K562 (cell line): ENCODE data around the gene CTDSP1. TPM values are rescaled to one million over a fixed set of nuclear protein-coding genes. Genes with fewer than 3 reads are reported as not detected.
A peak's percentile ranks its signal among the peaks of the same experiment; 100 is the strongest.

Experiments used
- ARNT ChIP-seq, 2 experiments: fragments of 450-650 bp; IDR thresholded peaks; 2 replicates each; pipeline ENCODE4 v1.6.1; 2016; ENCODE audit warnings: mild to moderate bottlenecking in 1 of 2
- ATF7 ChIP-seq: fragments of 450-650 bp; IDR thresholded peaks from 2 replicates; pipeline ENCODE4 v1.7.1; 2014; ENCODE audit warnings: mild to moderate bottlenecking, moderate library complexity
- E2F3 ChIP-seq: fragments of 250-450 bp; sonication (Bioruptor Pico); IDR thresholded peaks from 2 replicates; pipeline ENCODE4 v1.4.0; 2020; ENCODE audit warnings: mild to moderate bottlenecking
- HBP1 ChIP-seq: fragments of 450-650 bp; formaldehyde crosslinking; IDR thresholded peaks from 2 replicates; pipeline ENCODE4 v1.4.0; 2022; ENCODE audit warnings: missing genetic modification characterization
- HEY1 ChIP-seq: fragments of 250-450 bp; sonication (Bioruptor Pico); IDR thresholded peaks from 2 replicates; pipeline ENCODE4 v1.5.0; 2020; ENCODE audit warnings: mild to moderate bottlenecking, moderate library complexity, borderline replicate concordance
- HNRNPL ChIP-seq: fragments of 200-400 bp; formaldehyde crosslinking; IDR thresholded peaks from 2 replicates; pipeline ENCODE4 v1.6.1; 2017; ENCODE audit warnings: low read depth, mild to moderate bottlenecking, low read length
- RUNX1 ChIP-seq: sonication (generic); IDR thresholded peaks from 2 replicates; pipeline ENCODE4 v1.6.1; 2016; ENCODE audit warnings: antibody characterized with exemption, low read depth
- SREBF2 ChIP-seq: sonication (generic); formaldehyde crosslinking; IDR thresholded peaks from 2 replicates; pipeline ENCODE4 v1.4.0; 2020; ENCODE audit warnings: mild to moderate bottlenecking, missing genetic modification reagents
- TCF7 ChIP-seq: sonication (generic); IDR thresholded peaks from 2 replicates; pipeline ENCODE4 v1.6.1; 2016; ENCODE audit warnings: antibody characterized with exemption, borderline replicate concordance
- ZNF23 ChIP-seq: fragments of 250-450 bp; sonication (Bioruptor Pico); IDR thresholded peaks from 2 replicates; pipeline ENCODE4 v1.4.0; 2020; ENCODE audit warnings: mild to moderate bottlenecking
- ZNF431 ChIP-seq: sonication (generic); formaldehyde crosslinking; IDR thresholded peaks from 2 replicates; pipeline ENCODE4 v1.8.0; 2022; ENCODE audit warnings: mild to moderate bottlenecking, missing genetic modification reagents
- polyA plus RNA-seq, 8 experiments: library from polyadenylated mRNA; depleted of rRNA in 4 of 8; stranded (reverse) in 5 of 8; unstranded in 3 of 8; fragments of >200 nt; fragmentation: Nextera tagmentation in 2 of 8; fragmentation: Illumina TruSeq in 1 of 8; extraction: Ambion mirVana in 2 of 8; extraction: Trizol in 1 of 8; gene quantifications; 2 replicates each; pipeline versions ENCODE4 v1.2.1 to v1.2.3, GENCODE V29; 2011 to 2014; ENCODE audit warnings: inconsistent platforms in 1 of 8, missing spikeins in 1 of 8
- total RNA-seq, 7 experiments: library from RNA; depleted of rRNA in 6 of 7; stranded (reverse); fragments of >200 nt in 6 of 7; fragmentation: Illumina TruSeq in 2 of 7; extraction: Trizol in 2 of 7; gene quantifications; 2 replicates each; pipeline versions ENCODE4 v1.2.1 to v1.2.3, GENCODE V29; 2011 to 2021; ENCODE audit warnings: low replicate concordance in 1 of 7
- TF ChIP-seq, protein P1 (sequence below), 2 experiments: IDR thresholded peaks; 2 replicates each; pipeline ENCODE4 v1.6.1; 2012; ENCODE audit warnings: improper control_type of control experiment in 2 of 2, low read depth in 2 of 2, low read length in 2 of 2, borderline replicate concordance in 1 of 2
- TF ChIP-seq, protein P2 (sequence below): fragments of 250-450 bp; sonication (Bioruptor Pico); IDR thresholded peaks from 2 replicates; pipeline ENCODE4 v1.4.0; 2020
- TF ChIP-seq, protein P3 (sequence below): fragments of 450-650 bp; IDR thresholded peaks from 2 replicates; pipeline ENCODE4 v1.6.1; 2018; ENCODE audit not compliant: partially characterized antibody

Gene CTDSP1
- total and polyA plus RNA-seq, 9 of the 15 experiments (the other 6 are each of a cell fraction or from before 2014, with no cell fraction given), result 2.4 to 74.8 (median 45.8) TPM

DNA sequence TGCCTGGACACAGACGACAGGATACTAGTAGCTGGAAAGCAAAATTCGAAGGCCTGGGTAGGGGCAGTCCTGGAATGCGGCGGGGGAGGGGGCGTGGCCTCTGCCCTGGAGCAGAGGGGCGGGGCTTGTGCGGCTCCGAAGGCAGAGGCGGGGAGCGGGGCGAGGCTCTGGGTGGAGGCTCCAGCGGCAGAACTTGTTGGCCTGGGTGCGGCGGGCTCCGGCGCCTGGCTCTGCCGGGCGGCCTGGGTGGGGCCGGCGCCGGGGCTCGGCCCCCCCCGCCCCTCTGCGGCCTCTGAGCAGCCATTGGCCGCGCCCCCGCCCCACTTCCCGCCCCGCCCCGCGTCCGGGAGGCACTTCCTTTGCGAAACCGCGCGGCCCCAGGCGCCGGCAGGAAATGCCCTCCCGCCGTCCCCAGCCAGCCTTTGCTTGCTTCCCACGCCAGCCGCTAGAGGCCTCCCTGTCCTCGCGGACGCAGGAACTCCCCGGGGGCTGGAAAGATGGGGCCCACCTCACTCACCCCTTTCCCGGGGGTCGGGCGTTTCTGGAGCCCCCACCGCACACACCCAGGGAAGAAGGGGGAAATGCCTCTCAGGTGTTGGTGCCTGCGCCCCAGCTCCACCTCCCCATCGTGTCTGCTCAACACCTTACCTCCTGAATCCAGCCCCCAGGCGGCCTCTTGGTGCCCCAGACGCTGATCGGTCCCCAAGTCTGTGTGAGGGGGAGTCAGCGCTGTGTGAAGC is 6.7 kb downstream of the CTDSP1 start (continued):
- no peak for TF ChIP-seq TCF7
- no peak for TF ChIP-seq RUNX1
- TF ChIP-seq, protein P1, sequence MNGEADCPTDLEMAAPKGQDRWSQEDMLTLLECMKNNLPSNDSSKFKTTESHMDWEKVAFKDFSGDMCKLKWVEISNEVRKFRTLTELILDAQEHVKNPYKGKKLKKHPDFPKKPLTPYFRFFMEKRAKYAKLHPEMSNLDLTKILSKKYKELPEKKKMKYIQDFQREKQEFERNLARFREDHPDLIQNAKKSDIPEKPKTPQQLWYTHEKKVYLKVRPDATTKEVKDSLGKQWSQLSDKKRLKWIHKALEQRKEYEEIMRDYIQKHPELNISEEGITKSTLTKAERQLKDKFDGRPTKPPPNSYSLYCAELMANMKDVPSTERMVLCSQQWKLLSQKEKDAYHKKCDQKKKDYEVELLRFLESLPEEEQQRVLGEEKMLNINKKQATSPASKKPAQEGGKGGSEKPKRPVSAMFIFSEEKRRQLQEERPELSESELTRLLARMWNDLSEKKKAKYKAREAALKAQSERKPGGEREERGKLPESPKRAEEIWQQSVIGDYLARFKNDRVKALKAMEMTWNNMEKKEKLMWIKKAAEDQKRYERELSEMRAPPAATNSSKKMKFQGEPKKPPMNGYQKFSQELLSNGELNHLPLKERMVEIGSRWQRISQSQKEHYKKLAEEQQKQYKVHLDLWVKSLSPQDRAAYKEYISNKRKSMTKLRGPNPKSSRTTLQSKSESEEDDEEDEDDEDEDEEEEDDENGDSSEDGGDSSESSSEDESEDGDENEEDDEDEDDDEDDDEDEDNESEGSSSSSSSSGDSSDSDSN (IDR thresholded peaks at IDR 0.05; ENCODE audit: borderline replicate concordance in 1 of 2, low read depth in 2 of 2, low read length in 2 of 2), result no peak
- peak; percentile 40; the same call in 1 of the 2 replicates for TF ChIP-seq E2F3 (CRISPR knock-in tag)
- peak; percentile 86; the same call in 1 of the 2 replicates for TF ChIP-seq HEY1
- TF ChIP-seq ARNT (IDR thresholded peaks at IDR 0.05), result no peak
- no peak for TF ChIP-seq ATF7
- TF ChIP-seq HBP1 (CRISPR knock-in tag), result peak; percentile 63; the same call in 1 of the 2 replicates
- TF ChIP-seq HNRNPL, result 0 out of 2 replicates have a peak, but pooled peaks have one; percentile 57
- TF ChIP-seq ZNF431 (CRISPR knock-in tag), result no peak
- TF ChIP-seq, protein P2, sequence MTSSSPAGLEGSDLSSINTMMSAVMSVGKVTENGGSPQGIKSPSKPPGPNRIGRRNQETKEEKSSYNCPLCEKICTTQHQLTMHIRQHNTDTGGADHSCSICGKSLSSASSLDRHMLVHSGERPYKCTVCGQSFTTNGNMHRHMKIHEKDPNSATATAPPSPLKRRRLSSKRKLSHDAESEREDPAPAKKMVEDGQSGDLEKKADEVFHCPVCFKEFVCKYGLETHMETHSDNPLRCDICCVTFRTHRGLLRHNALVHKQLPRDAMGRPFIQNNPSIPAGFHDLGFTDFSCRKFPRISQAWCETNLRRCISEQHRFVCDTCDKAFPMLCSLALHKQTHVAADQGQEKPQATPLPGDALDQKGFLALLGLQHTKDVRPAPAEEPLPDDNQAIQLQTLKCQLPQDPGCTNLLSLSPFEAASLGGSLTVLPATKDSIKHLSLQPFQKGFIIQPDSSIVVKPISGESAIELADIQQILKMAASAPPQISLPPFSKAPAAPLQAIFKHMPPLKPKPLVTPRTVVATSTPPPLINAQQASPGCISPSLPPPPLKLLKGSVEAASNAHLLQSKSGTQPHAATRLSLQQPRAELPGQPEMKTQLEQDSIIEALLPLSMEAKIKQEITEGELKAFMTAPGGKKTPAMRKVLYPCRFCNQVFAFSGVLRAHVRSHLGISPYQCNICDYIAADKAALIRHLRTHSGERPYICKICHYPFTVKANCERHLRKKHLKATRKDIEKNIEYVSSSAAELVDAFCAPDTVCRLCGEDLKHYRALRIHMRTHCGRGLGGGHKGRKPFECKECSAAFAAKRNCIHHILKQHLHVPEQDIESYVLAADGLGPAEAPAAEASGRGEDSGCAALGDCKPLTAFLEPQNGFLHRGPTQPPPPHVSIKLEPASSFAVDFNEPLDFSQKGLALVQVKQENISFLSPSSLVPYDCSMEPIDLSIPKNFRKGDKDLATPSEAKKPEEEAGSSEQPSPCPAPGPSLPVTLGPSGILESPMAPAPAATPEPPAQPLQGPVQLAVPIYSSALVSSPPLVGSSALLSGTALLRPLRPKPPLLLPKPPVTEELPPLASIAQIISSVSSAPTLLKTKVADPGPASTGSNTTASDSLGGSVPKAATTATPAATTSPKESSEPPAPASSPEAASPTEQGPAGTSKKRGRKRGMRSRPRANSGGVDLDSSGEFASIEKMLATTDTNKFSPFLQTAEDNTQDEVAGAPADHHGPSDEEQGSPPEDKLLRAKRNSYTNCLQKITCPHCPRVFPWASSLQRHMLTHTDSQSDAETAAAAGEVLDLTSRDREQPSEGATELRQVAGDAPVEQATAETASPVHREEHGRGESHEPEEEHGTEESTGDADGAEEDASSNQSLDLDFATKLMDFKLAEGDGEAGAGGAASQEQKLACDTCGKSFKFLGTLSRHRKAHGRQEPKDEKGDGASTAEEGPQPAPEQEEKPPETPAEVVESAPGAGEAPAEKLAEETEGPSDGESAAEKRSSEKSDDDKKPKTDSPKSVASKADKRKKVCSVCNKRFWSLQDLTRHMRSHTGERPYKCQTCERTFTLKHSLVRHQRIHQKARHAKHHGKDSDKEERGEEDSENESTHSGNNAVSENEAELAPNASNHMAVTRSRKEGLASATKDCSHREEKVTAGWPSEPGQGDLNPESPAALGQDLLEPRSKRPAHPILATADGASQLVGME (CRISPR knock-in tag), result peak; percentile 81; the same call in 1 of the 2 replicates
- no peak for TF ChIP-seq ZNF23 (CRISPR knock-in tag)
- TF ChIP-seq, protein P3, sequence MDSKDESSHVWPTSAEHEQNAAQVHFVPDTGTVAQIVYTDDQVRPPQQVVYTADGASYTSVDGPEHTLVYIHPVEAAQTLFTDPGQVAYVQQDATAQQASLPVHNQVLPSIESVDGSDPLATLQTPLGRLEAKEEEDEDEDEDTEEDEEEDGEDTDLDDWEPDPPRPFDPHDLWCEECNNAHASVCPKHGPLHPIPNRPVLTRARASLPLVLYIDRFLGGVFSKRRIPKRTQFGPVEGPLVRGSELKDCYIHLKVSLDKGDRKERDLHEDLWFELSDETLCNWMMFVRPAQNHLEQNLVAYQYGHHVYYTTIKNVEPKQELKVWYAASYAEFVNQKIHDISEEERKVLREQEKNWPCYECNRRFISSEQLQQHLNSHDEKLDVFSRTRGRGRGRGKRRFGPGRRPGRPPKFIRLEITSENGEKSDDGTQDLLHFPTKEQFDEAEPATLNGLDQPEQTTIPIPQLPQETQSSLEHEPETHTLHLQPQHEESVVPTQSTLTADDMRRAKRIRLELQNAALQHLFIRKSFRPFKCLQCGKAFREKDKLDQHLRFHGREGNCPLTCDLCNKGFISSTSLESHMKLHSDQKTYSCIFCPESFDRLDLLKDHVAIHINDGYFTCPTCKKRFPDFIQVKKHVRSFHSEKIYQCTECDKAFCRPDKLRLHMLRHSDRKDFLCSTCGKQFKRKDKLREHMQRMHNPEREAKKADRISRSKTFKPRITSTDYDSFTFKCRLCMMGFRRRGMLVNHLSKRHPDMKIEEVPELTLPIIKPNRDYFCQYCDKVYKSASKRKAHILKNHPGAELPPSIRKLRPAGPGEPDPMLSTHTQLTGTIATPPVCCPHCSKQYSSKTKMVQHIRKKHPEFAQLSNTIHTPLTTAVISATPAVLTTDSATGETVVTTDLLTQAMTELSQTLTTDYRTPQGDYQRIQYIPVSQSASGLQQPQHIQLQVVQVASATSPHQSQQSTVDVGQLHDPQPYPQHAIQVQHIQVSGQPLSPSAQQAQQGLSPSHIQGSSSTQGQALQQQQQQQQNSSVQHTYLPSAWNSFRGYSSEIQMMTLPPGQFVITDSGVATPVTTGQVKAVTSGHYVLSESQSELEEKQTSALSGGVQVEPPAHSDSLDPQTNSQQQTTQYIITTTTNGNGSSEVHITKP, result no peak
- TF ChIP-seq SREBF2, result no peak
